Activated T-cell treated with anti-CD3 and anti-CD28 coated beads, Interleukin-2, amount 50 U/mL, for 48 hours (primary cell): ENCODE measurements around the gene MTHFD1.
A peak's percentile ranks its signal among the peaks of the same experiment; 100 is the strongest.

Experiments
- DNase-seq, 2 experiments: peaks; one replicate each; pipeline ENCODE4 v3.0.0-alpha.2; 2020

MTHFD1 gene

GRCh38 chr14:64501411-64502171 lies 113.4 kb downstream of the MTHFD1 start:
- peak in 1 of 2 experiments; percentile 28 for DNase-seq

- DNase-seq, result peak; percentile 43
These were observed 114.3 kb downstream of the MTHFD1 start for GRCh38 chr14:64502456-64502855.

- DNase-seq, result peak in 1 of 2 experiments; percentile 40
These were observed 114.8 kb downstream of the MTHFD1 start for GRCh38 chr14:64502887-64503433.

- DNase-seq, result peak; percentile 94 to 95
These were observed 115.5 kb downstream of the MTHFD1 start, which contains the start of gene ZBTB25 for GRCh38 chr14:64503434-64504309. TSS of gene ZBTB25 (minus strand) at chr14:64503838. CDS start at chr14:64490533, 13,305 bp downstream.

GRCh38 chr14:64504310-64504896 lies 116.2 kb downstream of the MTHFD1 start, which contains the start of gene ZBTB1:
TSS of gene ZBTB1 (plus strand) at chr14:64504770. CDS start at chr14:64521505, 16,735 bp downstream.
- peak; percentile 89 to 93 for DNase-seq

DNA sequence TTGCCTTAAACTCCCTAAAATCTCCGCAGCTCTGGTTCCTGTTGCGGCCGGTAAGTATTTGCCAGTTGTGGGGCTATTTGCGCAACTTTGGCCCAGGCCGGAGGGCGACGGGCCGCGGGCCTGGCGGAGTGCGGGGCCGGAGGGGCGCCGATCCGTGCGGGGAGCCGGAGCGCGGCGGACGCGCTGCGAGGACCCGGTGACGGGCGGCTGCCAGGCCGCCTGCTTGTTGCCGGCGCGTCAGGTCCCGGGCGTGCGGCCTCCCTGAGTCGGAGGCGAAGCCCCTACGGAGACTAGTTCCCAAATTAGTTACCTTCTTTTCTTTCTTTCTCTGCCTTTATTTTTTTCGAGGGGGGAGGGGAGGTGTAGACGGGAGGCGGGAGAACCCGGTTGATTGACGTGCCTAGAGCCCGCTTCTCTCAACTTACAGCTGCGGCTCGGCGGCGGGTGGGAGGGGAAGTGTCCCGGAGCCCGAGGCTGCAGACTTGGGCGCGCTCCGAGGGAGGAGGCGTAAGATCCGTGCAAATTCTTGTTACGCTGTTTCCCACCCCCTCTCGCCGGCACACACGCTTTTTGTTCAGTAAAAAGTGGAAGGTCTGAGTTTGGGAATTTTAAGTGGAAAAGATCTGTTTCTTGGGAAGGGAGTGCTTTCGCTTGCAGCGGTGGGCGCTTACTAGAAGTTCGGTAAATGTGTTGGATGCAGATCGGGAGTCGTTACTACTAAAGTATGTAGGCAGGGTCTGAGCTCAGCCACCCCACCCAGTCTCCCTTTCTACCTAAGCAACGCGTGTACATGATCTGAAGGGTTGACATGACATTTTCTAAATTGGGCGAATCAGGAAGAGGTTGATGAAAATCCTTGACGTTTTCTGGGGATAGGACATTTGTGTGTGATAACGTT lies 117.0 kb downstream of the MTHFD1 start:
- DNase-seq, result peak; percentile 88 to 90

GRCh38 chr14:64506721-64507120 lies 118.6 kb downstream of the MTHFD1 start:
- DNase-seq, result no peak

DNA sequence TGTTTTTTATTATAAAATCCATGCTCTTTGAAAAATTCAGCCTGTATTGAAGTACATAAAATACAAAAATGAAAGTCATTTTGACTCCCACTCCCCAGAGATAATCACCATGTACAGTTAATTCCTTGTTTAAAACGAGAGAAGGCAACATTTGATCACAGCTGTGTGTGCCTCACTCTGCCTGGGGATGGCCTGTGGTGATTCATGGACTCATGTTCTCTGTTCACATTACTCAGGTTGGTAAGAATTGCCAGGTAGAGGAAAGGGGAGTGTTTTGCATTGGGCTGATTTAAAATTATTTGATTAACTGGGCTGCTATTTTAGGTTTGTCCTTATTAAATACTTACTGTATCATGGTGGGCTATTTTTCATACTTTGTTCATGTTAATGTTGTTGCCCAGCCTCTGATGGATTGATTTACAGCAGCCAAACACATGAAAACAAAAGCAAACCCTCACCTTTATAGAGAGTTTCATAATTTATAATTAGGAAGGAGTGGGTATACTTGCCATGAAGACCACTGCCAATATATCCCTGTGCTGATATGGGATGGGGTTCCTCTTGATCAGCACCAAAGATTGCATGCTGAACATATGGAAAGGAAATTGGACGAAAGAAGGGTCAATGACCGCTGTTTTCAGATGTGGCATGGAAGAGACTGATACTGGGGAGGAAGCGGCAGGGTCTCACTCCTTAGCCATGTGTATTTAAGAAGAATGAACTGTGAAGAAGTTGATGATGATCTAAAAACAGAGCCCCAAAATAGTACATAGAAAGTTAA lies 119.4 kb downstream of the MTHFD1 start:
- DNase-seq, result peak; percentile 38 to 52

DNA sequence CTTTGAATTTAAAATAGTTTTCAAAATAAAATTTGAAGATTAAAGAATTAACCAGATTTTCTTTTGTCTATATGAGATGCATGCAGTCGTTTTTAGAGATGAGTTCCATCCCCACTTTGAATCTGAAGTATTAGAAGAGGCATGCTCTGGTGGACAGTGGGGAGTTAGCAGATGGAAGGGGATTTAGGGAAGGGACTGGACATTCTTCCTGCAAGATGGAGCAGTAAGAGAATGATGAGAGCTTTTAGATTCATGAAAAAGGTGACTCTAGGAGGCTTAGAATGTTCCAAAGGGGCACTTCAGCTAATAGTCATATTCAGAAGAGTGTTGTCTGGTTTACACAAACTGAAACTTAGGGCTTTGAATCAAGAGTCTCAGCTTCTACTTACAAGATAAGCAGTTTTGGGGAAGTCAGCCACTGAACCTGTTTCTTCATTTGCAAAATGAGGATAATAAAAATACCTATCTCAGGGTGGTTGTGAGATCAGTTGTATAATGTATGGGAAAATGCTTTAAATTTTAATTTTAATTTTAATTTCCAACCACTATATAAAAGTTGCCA lies 120.1 kb downstream of the MTHFD1 start:
- DNase-seq, result no peak

DNA sequence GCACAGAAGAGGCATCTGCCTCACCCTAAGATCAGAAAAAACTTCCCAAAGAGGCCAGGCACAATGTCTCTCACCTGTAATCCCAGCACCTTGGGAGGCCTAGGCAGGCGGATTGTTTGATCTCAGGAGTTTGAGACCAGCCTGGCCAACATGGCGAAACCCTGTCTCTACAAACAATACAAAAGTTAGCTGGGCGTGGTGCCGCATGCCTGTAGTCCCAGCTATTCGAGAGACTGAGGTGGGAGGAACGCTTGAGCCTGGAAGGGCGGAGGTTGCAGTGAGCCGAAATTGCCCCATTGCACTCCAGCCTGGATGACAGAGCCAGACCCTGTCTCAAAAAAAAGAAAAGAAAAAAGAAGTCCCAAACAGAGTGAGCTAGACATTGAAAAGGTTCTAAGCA lies 120.9 kb downstream of the MTHFD1 start:
- no peak for DNase-seq
